ENCODE measurements around the gene NAA60. TPM values are rescaled to one million over a fixed set of nuclear protein-coding genes. Genes with fewer than 3 reads are reported as not detected.
A peak's percentile ranks its signal among the peaks of the same experiment; 100 is the strongest.
"Not testable (repeated sequence)": the region's sequence is repeated elsewhere in the genome, so short reads cannot be mapped to it uniquely, and the experiment has no call there.

The NAA60 gene
- polyA plus RNA-seq, 1 of the 3 experiments (the other 2 are of a cell fraction), result 17.2 TPM

DNA sequence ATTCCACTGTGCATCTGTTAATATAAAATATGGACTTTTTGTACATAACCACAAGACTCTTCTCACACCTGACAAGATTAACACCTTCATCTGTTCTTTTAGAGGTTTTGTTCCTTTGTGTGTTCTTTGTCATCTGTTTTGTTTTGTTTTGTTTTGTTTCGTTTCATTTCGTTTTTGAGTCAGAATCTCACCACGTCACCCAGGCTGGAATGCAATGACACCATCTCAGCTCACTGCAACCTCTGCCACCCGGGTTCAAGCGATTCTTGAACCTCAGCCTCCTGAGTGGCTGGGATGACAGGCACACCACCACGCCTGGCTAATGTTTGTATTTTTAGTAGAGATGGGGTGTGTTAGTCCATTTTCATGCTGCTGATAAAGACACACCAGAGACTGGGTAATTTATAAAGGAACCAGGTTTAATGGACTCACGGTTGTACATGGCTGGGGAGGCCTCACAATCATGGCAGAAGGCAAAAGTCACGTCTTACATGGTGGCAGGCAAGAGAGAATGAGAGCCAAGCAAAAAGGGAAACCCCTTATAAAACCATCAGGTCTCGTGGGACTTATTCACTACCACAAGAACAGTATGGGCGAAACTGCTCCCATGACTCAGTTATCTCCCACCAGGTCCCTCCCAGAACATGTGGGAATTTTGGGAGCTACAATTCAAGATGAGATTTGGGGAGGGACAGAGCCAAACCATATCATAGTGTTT is 29.6 kb downstream of the NAA60 start:
- Histone ChIP-seq H3K27ac (ENCODE audit: low read depth in 2 of 2, low read length in 1 of 2) (no peak overlapping the region), H3K4me3 (ENCODE audit: low read depth in 2 of 2, low read length in 1 of 2) (no peak overlapping the region), H2AFZ (ENCODE audit: low read depth) (no peak overlapping the region), H3F3A (replicated peaks; ENCODE audit: insufficient read depth) (no peaks in the 10 kb centered on the region), H3K79me2 (ENCODE audit: insufficient read depth) (peaks cover 92% of the 10 kb centered on the region), H3K9me2 (no peaks in the 10 kb centered on the region), H3K4me2 (no peak overlapping the region), H3K9me3 (no peaks in the 10 kb centered on the region), H3K9ac (no peak overlapping the region), H4K20me1 (ENCODE audit: insufficient read depth) (peaks cover 92% of the 10 kb centered on the region), H3K4me1 (ENCODE audit: control insufficient read depth in 1 of 2, insufficient read depth in 2 of 2, low read depth in 1 of 2, low read length in 1 of 2) (no peaks in the 10 kb centered on the region; a peak in 1 of 4 replicates), H3K36me3 (replicated peaks in 1 of 2; ENCODE audit: control insufficient read depth in 1 of 2, insufficient read depth in 2 of 2, low read length in 1 of 2) (peaks cover 0 to 10% of the 10 kb centered on the region in 2 experiments), H3K27me3 (ENCODE audit: insufficient read depth) (no peaks in the 10 kb centered on the region)
- WGBS (ENCODE audit: low lambda C conversion rate), result 94% methylated on average over 10 of the region's 10 CpGs
- CTCF ChIA-PET, result no interaction called here
- POLR2A ChIA-PET, result no interaction called here
- DNase-seq, result no peak
- TF ChIP-seq, protein P1, sequence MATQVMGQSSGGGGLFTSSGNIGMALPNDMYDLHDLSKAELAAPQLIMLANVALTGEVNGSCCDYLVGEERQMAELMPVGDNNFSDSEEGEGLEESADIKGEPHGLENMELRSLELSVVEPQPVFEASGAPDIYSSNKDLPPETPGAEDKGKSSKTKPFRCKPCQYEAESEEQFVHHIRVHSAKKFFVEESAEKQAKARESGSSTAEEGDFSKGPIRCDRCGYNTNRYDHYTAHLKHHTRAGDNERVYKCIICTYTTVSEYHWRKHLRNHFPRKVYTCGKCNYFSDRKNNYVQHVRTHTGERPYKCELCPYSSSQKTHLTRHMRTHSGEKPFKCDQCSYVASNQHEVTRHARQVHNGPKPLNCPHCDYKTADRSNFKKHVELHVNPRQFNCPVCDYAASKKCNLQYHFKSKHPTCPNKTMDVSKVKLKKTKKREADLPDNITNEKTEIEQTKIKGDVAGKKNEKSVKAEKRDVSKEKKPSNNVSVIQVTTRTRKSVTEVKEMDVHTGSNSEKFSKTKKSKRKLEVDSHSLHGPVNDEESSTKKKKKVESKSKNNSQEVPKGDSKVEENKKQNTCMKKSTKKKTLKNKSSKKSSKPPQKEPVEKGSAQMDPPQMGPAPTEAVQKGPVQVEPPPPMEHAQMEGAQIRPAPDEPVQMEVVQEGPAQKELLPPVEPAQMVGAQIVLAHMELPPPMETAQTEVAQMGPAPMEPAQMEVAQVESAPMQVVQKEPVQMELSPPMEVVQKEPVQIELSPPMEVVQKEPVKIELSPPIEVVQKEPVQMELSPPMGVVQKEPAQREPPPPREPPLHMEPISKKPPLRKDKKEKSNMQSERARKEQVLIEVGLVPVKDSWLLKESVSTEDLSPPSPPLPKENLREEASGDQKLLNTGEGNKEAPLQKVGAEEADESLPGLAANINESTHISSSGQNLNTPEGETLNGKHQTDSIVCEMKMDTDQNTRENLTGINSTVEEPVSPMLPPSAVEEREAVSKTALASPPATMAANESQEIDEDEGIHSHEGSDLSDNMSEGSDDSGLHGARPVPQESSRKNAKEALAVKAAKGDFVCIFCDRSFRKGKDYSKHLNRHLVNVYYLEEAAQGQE (IDR thresholded peaks at IDR 0.05; ENCODE audit: low read depth, low read length), result no peak
- TF ChIP-seq, protein P2, sequence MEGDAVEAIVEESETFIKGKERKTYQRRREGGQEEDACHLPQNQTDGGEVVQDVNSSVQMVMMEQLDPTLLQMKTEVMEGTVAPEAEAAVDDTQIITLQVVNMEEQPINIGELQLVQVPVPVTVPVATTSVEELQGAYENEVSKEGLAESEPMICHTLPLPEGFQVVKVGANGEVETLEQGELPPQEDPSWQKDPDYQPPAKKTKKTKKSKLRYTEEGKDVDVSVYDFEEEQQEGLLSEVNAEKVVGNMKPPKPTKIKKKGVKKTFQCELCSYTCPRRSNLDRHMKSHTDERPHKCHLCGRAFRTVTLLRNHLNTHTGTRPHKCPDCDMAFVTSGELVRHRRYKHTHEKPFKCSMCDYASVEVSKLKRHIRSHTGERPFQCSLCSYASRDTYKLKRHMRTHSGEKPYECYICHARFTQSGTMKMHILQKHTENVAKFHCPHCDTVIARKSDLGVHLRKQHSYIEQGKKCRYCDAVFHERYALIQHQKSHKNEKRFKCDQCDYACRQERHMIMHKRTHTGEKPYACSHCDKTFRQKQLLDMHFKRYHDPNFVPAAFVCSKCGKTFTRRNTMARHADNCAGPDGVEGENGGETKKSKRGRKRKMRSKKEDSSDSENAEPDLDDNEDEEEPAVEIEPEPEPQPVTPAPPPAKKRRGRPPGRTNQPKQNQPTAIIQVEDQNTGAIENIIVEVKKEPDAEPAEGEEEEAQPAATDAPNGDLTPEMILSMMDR (IDR thresholded peaks at IDR 0.05), result no peak

DNA sequence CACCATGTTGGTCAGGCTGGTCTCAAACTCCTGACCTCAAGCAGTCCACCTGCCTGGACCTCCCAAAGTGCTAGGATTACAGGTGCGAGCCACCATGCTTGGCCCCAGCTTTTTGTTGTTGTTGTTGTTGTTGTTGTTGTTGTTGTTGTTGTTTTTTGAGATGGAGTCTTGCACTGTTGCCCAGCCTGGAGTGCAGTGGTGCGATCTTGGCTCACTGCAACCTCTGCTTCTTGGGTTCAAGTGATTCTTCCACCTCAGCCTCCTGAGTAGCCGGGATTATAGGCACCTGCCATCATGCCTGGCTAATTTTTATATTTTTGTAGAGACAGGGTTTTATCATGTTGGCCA is 30.1 kb downstream of the NAA60 start:
- CTCF ChIA-PET; H3K4me3 ChIP-seq (ENCODE audit: low read depth in 2 of 2, low read length in 1 of 2); H2AFZ ChIP-seq (ENCODE audit: low read depth); POLR2A ChIA-PET; H3K27me3 ChIP-seq (ENCODE audit: insufficient read depth); H3K9me2 ChIP-seq; H3K4me2 ChIP-seq; H3K36me3 ChIP-seq (replicated peaks in 1 of 2; ENCODE audit: control insufficient read depth in 1 of 2, insufficient read depth in 2 of 2, low read length in 1 of 2); H3K9me3 ChIP-seq; H3K9ac ChIP-seq; H3F3A ChIP-seq (replicated peaks; ENCODE audit: insufficient read depth); H3K27ac ChIP-seq (ENCODE audit: low read depth in 2 of 2, low read length in 1 of 2); H3K4me1 ChIP-seq (ENCODE audit: control insufficient read depth in 1 of 2, insufficient read depth in 2 of 2, low read depth in 1 of 2, low read length in 1 of 2); DNase-seq: not testable (repeated sequence)
- H3K79me2 ChIP-seq (ENCODE audit: insufficient read depth), result peaks cover 91% of the 10 kb centered on the region
- 100% methylated on average over 3 of the region's 3 CpGs for WGBS (ENCODE audit: low lambda C conversion rate)
- H4K20me1 ChIP-seq (ENCODE audit: insufficient read depth), result peaks cover 86% of the 10 kb centered on the region

DNA sequence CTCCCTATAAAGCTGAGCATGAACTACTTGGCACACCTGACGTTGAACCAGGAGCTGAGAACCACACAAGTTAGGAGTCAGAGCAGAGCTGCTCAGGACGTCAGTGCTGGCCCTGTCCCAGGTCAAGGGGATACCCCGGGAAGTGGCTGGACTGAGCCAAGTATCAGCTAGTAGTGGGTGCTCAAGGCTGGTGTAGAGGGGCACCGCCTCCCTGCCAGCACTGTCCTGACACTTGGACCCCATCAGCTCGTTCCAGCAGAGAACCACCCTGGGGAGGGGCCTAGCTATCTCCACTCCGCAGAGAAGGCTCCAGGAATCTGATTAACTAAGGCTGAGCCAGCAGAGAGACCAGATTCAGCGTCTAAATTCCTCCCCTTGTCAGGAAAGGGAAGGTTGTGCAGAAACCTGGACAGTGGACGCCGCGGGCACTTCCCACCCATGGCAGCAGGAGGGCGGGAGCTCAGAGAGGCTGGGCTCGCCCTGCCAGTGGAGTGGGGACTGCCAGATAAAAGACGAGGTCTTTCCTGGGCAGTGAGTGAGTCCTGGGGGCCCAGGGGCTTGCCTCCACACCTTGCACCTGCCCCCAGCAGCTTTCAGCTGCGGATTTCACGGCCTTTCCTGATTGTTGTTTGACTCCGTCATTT is 30.8 kb downstream of the NAA60 start:
- H3K9me2 ChIP-seq, result no peaks in the 10 kb centered on the region
- ChIA-PET CTCF (no interaction called here), POLR2A (no interaction called here)
- TF ChIP-seq TAF1 (IDR thresholded peaks at IDR 0.05; ENCODE audit: borderline replicate concordance, low read depth, low read length), result no peak
- no peak for TF ChIP-seq MEF2A (IDR thresholded peaks at IDR 0.05; ENCODE audit: borderline replicate concordance, low read depth)
- TF ChIP-seq CHD2 (IDR thresholded peaks at IDR 0.05; ENCODE audit: low read length, partially characterized antibody), result no peak
- no peak for TF ChIP-seq FOXJ3 (CRISPR knock-in tag; IDR thresholded peaks at IDR 0.05)
- TF ChIP-seq EP300 (IDR thresholded peaks at IDR 0.05; ENCODE audit: borderline replicate concordance in 1 of 2, low read depth in 1 of 2, low read length in 1 of 2), result no peak
- no peak for TF ChIP-seq FOSL2 (IDR thresholded peaks at IDR 0.05; ENCODE audit: borderline replicate concordance, low read depth)
- H3F3A ChIP-seq (replicated peaks; ENCODE audit: insufficient read depth), result no peaks in the 10 kb centered on the region
- no peak overlapping the region for H3K4me2 ChIP-seq
- H3K9me3 ChIP-seq, result no peaks in the 10 kb centered on the region
- H3K27ac ChIP-seq (ENCODE audit: low read depth in 2 of 2, low read length in 1 of 2), result no peak overlapping the region
- H4K20me1 ChIP-seq (ENCODE audit: insufficient read depth), result peaks cover 80% of the 10 kb centered on the region
- H2AFZ ChIP-seq (ENCODE audit: low read depth), result no peak overlapping the region
- peak; percentile 36 for DNase-seq
- no peak overlapping the region for H3K9ac ChIP-seq
- no peaks in the 10 kb centered on the region for H3K27me3 ChIP-seq (ENCODE audit: insufficient read depth)
- no peaks in the 10 kb centered on the region; a peak in 1 of 4 replicates for H3K4me1 ChIP-seq (ENCODE audit: control insufficient read depth in 1 of 2, insufficient read depth in 2 of 2, low read depth in 1 of 2, low read length in 1 of 2)
- no peak overlapping the region for H3K4me3 ChIP-seq (ENCODE audit: low read depth in 2 of 2, low read length in 1 of 2)
- H3K36me3 ChIP-seq (replicated peaks in 1 of 2; ENCODE audit: control insufficient read depth in 1 of 2, insufficient read depth in 2 of 2, low read length in 1 of 2), result peaks cover 1 to 10% of the 10 kb centered on the region in 2 experiments
- peaks cover 90% of the 10 kb centered on the region for H3K79me2 ChIP-seq (ENCODE audit: insufficient read depth)
- WGBS (ENCODE audit: low lambda C conversion rate), result 84% methylated on average over 12 of the region's 16 CpGs

DNA sequence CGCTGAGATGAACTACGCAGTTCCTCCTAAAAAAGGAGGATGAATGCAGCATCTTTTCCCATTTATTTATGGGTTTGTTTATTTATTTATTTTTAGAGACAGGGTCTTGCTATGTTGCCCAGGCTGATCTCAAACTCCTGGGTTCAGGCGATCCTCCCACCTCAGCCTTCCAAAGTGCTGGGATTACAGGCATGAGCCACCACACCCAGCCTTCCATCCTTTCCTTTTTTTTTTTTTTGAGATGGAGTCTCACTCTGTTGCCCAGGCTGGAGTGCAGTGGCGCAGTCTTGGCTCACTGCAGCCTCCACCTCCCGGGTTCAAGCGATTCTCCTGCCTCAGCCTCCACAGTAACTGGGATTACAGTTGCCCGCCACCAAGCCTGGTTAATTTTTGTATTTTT is 31.4 kb downstream of the NAA60 start:
- H3K4me2 ChIP-seq; H3K9ac ChIP-seq; H2AFZ ChIP-seq (ENCODE audit: low read depth); DNase-seq; H3K4me3 ChIP-seq (ENCODE audit: low read depth in 2 of 2, low read length in 1 of 2); H3K9me3 ChIP-seq; POLR2A ChIA-PET; CTCF ChIA-PET; H3K4me1 ChIP-seq (ENCODE audit: control insufficient read depth in 1 of 2, insufficient read depth in 2 of 2, low read depth in 1 of 2, low read length in 1 of 2); H3K27ac ChIP-seq (ENCODE audit: low read depth in 2 of 2, low read length in 1 of 2); H3K9me2 ChIP-seq; H3K36me3 ChIP-seq (replicated peaks in 1 of 2; ENCODE audit: control insufficient read depth in 1 of 2, insufficient read depth in 2 of 2, low read length in 1 of 2); H3K27me3 ChIP-seq (ENCODE audit: insufficient read depth); H3F3A ChIP-seq (replicated peaks; ENCODE audit: insufficient read depth): not testable (repeated sequence)
- peaks cover 90% of the 10 kb centered on the region for H3K79me2 ChIP-seq (ENCODE audit: insufficient read depth)
- H4K20me1 ChIP-seq (ENCODE audit: insufficient read depth), result peaks cover 73% of the 10 kb centered on the region
- WGBS (ENCODE audit: low lambda C conversion rate), result 98% methylated on average over 7 of the region's 7 CpGs
